ENCODE data around the gene WDSUB1. TPM values are rescaled to one million over a fixed set of nuclear protein-coding genes. Genes with fewer than 3 reads are reported as not detected.

Gene WDSUB1
- polyA plus RNA-seq, 1 of the 3 experiments (the other 2 are of a cell fraction) = 5.3 TPM

DNA sequence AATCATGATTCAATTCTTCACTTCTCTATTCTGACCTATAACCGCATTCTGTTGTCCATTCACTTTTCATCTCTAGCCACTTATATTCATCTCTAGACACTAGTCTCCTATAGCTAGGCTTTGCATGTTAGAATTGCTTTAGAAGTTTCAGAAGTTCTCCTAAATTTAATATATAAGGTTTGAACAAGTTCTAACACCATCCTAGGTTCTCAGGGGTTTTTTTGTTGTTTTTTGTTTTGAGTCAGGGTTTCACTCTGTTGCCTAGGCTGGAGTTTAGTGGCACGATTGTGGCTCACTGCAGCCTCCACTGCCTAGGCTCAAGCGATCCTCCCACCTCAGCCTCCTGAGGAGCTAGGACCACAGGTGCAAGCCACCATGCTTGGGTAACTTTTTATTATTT is 19.9 kb downstream of the WDSUB1 start (continued):
- TF ChIP-seq, protein P1, sequence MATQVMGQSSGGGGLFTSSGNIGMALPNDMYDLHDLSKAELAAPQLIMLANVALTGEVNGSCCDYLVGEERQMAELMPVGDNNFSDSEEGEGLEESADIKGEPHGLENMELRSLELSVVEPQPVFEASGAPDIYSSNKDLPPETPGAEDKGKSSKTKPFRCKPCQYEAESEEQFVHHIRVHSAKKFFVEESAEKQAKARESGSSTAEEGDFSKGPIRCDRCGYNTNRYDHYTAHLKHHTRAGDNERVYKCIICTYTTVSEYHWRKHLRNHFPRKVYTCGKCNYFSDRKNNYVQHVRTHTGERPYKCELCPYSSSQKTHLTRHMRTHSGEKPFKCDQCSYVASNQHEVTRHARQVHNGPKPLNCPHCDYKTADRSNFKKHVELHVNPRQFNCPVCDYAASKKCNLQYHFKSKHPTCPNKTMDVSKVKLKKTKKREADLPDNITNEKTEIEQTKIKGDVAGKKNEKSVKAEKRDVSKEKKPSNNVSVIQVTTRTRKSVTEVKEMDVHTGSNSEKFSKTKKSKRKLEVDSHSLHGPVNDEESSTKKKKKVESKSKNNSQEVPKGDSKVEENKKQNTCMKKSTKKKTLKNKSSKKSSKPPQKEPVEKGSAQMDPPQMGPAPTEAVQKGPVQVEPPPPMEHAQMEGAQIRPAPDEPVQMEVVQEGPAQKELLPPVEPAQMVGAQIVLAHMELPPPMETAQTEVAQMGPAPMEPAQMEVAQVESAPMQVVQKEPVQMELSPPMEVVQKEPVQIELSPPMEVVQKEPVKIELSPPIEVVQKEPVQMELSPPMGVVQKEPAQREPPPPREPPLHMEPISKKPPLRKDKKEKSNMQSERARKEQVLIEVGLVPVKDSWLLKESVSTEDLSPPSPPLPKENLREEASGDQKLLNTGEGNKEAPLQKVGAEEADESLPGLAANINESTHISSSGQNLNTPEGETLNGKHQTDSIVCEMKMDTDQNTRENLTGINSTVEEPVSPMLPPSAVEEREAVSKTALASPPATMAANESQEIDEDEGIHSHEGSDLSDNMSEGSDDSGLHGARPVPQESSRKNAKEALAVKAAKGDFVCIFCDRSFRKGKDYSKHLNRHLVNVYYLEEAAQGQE (IDR thresholded peaks at IDR 0.05; ENCODE audit: low read depth, low read length) = no peak
- TF ChIP-seq RFX5 (IDR thresholded peaks at IDR 0.05; ENCODE audit: low read length) = no peak
- no peak for TF ChIP-seq GABPA (IDR thresholded peaks at IDR 0.05; ENCODE audit: low read depth)

DNA sequence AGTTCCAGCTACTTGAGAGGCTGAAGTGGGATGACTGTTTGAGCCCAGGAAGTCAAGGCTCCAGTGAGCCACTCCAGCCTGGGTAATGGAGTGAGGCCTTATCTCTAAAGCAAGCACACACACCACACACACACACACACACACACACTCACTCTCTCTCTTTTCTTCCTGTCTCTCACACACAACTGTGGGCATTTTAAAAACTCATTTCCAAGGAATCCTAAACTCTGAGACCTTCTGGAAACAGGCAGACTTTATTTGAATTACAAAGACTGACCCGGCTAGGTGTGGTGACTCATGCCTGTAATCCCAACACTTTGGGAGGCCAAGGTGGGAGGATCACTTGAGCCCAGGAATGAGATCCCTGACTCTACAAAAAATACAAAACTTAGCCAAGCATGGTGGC is 21.3 kb downstream of the WDSUB1 start:
- no peak overlapping the region for H3K4me2 ChIP-seq
- CTCF ChIA-PET = interaction anchor here (0.6 kb wide), 1 partner anchor 535 kb away, joined by 3 read pairs; no protein-coding TSS in a partner anchor
- no peak for DNase-seq
- no peaks in the 10 kb centered on the region for H4K20me1 ChIP-seq (ENCODE audit: insufficient read depth)
- no peaks in the 10 kb centered on the region; the same call in 1 of the 2 replicates for H3K79me2 ChIP-seq (ENCODE audit: insufficient read depth)
- H3K27me3 ChIP-seq (ENCODE audit: insufficient read depth) = no peaks in the 10 kb centered on the region
- no peaks in the 10 kb centered on the region for H3K9me2 ChIP-seq
- no peak overlapping the region for H2AFZ ChIP-seq (ENCODE audit: low read depth)
- no peaks in the 10 kb centered on the region for H3F3A ChIP-seq (replicated peaks; ENCODE audit: insufficient read depth)
- no peak overlapping the region for H3K27ac ChIP-seq (ENCODE audit: low read depth in 2 of 2, low read length in 1 of 2)
- POLR2A ChIA-PET = no interaction called here
- H3K4me3 ChIP-seq (ENCODE audit: low read depth in 2 of 2, low read length in 1 of 2) = no peak overlapping the region
- no peaks in the 10 kb centered on the region for H3K4me1 ChIP-seq (ENCODE audit: control insufficient read depth in 1 of 2, insufficient read depth in 2 of 2, low read depth in 1 of 2, low read length in 1 of 2)
- H3K9ac ChIP-seq = no peak overlapping the region
- no peaks in the 10 kb centered on the region for H3K9me3 ChIP-seq
- H3K36me3 ChIP-seq (replicated peaks in 1 of 2; ENCODE audit: control insufficient read depth in 1 of 2, insufficient read depth in 2 of 2, low read length in 1 of 2) = peaks cover 0 to 11% of the 10 kb centered on the region in 2 experiments
- 62% methylated on average over 1 of the region's 1 CpG for WGBS (ENCODE audit: low lambda C conversion rate)
- TF ChIP-seq FOSL2 (IDR thresholded peaks at IDR 0.05; ENCODE audit: borderline replicate concordance, low read depth) (no peak), GATA2 (CRISPR knock-in tag; IDR thresholded peaks at IDR 0.05) (no peak), SIN3A (IDR thresholded peaks at IDR 0.05; ENCODE audit: borderline replicate concordance, low read depth, low read length) (no peak), CHD2 (IDR thresholded peaks at IDR 0.05; ENCODE audit: low read length, partially characterized antibody) (no peak), YY1 (IDR thresholded peaks at IDR 0.05; ENCODE audit: low read depth) (no peak), NRF1 (IDR thresholded peaks at IDR 0.05; ENCODE audit: low read depth, low read length) (no peak), JUND (IDR thresholded peaks at IDR 0.05) (no peak), RAD21 (IDR thresholded peaks at IDR 0.05; ENCODE audit: low read length) (no peak), RXRA (IDR thresholded peaks at IDR 0.05; ENCODE audit: borderline replicate concordance, low read depth) (no peak), EP300 (IDR thresholded peaks at IDR 0.05; ENCODE audit: borderline replicate concordance in 1 of 2, low read depth in 1 of 2, low read length in 1 of 2) (no peak)
- TF ChIP-seq, protein P2, sequence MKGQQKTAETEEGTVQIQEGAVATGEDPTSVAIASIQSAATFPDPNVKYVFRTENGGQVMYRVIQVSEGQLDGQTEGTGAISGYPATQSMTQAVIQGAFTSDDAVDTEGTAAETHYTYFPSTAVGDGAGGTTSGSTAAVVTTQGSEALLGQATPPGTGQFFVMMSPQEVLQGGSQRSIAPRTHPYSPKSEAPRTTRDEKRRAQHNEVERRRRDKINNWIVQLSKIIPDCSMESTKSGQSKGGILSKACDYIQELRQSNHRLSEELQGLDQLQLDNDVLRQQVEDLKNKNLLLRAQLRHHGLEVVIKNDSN (IDR thresholded peaks at IDR 0.05; ENCODE audit: borderline replicate concordance, low read depth) = no peak
- TF ChIP-seq, protein P3, sequence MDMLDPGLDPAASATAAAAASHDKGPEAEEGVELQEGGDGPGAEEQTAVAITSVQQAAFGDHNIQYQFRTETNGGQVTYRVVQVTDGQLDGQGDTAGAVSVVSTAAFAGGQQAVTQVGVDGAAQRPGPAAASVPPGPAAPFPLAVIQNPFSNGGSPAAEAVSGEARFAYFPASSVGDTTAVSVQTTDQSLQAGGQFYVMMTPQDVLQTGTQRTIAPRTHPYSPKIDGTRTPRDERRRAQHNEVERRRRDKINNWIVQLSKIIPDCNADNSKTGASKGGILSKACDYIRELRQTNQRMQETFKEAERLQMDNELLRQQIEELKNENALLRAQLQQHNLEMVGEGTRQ (IDR thresholded peaks at IDR 0.05; ENCODE audit: borderline replicate concordance, low read depth, low read length) = no peak
- TF ChIP-seq, protein P1 (IDR thresholded peaks at IDR 0.05; ENCODE audit: low read depth, low read length) = no peak
- TF ChIP-seq, protein P4, sequence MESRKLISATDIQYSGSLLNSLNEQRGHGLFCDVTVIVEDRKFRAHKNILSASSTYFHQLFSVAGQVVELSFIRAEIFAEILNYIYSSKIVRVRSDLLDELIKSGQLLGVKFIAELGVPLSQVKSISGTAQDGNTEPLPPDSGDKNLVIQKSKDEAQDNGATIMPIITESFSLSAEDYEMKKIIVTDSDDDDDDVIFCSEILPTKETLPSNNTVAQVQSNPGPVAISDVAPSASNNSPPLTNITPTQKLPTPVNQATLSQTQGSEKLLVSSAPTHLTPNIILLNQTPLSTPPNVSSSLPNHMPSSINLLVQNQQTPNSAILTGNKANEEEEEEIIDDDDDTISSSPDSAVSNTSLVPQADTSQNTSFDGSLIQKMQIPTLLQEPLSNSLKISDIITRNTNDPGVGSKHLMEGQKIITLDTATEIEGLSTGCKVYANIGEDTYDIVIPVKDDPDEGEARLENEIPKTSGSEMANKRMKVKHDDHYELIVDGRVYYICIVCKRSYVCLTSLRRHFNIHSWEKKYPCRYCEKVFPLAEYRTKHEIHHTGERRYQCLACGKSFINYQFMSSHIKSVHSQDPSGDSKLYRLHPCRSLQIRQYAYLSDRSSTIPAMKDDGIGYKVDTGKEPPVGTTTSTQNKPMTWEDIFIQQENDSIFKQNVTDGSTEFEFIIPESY (IDR thresholded peaks at IDR 0.05; ENCODE audit: borderline replicate concordance, low read depth) = no peak
- TF ChIP-seq, protein P5, sequence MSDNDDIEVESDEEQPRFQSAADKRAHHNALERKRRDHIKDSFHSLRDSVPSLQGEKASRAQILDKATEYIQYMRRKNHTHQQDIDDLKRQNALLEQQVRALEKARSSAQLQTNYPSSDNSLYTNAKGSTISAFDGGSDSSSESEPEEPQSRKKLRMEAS (IDR thresholded peaks at IDR 0.05; ENCODE audit: low read depth) = no peak
- TF ChIP-seq, protein P6, sequence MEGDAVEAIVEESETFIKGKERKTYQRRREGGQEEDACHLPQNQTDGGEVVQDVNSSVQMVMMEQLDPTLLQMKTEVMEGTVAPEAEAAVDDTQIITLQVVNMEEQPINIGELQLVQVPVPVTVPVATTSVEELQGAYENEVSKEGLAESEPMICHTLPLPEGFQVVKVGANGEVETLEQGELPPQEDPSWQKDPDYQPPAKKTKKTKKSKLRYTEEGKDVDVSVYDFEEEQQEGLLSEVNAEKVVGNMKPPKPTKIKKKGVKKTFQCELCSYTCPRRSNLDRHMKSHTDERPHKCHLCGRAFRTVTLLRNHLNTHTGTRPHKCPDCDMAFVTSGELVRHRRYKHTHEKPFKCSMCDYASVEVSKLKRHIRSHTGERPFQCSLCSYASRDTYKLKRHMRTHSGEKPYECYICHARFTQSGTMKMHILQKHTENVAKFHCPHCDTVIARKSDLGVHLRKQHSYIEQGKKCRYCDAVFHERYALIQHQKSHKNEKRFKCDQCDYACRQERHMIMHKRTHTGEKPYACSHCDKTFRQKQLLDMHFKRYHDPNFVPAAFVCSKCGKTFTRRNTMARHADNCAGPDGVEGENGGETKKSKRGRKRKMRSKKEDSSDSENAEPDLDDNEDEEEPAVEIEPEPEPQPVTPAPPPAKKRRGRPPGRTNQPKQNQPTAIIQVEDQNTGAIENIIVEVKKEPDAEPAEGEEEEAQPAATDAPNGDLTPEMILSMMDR (IDR thresholded peaks at IDR 0.05) = no peak
